OCI-LY3 (cell line): Measurements from ENCODE around the gene NEDD1.

Experiments used
- H2AFZ ChIP-seq: fragments of 200-600, 300-600 bp; shearing (Covaris generic); 2 replicates; pipeline ENCODE4 v1.6.0; 2014; ENCODE audit warnings: antibody characterized with exemption, low read depth, low read length
- H3K27ac ChIP-seq: fragments of 200-600, 300-600 bp; sonication (generic); 2 replicates; pipeline ENCODE4 v1.5.1; 2014; ENCODE audit warnings: mild to moderate bottlenecking, low read length, moderate library complexity, mixed read lengths
- H3K27me3 ChIP-seq: fragments of 200-600, 300-600 bp; sonication (generic); 2 replicates; pipeline ENCODE4 v1.6.1; 2014; ENCODE audit warnings: low read depth, low read length, mixed read lengths
- H3K36me3 ChIP-seq: fragments of 200-600, 300-600 bp; sonication (generic); replicated peaks from 2 replicates; pipeline ENCODE3; 2014; ENCODE audit warnings: low read depth, low read length, mixed read lengths
- H3K4me1 ChIP-seq: fragments of 300-600, 200-600 bp; sonication (generic); 2 replicates; pipeline ENCODE4 v1.6.1; 2014; ENCODE audit warnings: low read length, mixed read lengths
- H3K4me2 ChIP-seq: fragments of 200-600, 300-600 bp; sonication (generic); 2 replicates; pipeline ENCODE4 v1.6.1; 2014; ENCODE audit warnings: low read length, mixed read lengths
- H3K4me3 ChIP-seq: fragments of 300-600, 200-600 bp; sonication (generic); 2 replicates; pipeline ENCODE4 v1.5.1; 2014; ENCODE audit warnings: antibody characterized with exemption, mild to moderate bottlenecking, low read length, moderate library complexity
- H3K79me2 ChIP-seq: fragments of 300-600, 200-600 bp; shearing (Covaris generic); 2 replicates; pipeline ENCODE4 v1.6.1; 2014; ENCODE audit warnings: mild to moderate bottlenecking, low read length, mixed read lengths
- H3K9ac ChIP-seq: fragments of 300-600, 200-600 bp; shearing (Covaris generic); 2 replicates; pipeline ENCODE4 v1.6.0; 2014; ENCODE audit warnings: mild to moderate bottlenecking, low read length, moderate library complexity
- H3K9me3 ChIP-seq: fragments of 200-600, 300-600 bp; shearing (Covaris generic); 2 replicates; pipeline ENCODE4 v1.6.1; 2014; ENCODE audit warnings: low read length, mixed read lengths; ENCODE audit not compliant: insufficient read depth
- H4K20me1 ChIP-seq: fragments of 200-600, 300-600 bp; sonication (generic); 2 replicates; pipeline ENCODE4 v1.6.1; 2016; ENCODE audit warnings: low read length, mixed read lengths; ENCODE audit not compliant: insufficient read depth
- CTCF ChIP-seq: fragments of 200-600, 300-600 bp; sonication (generic); IDR thresholded peaks from 2 replicates; pipeline ENCODE4 v1.5.1; 2014; ENCODE audit warnings: antibody characterized with exemption, low read length, low read depth
- EZH2phosphoT487 ChIP-seq: fragments of 200-600 bp; shearing (Covaris generic); IDR thresholded peaks from 2 replicates; pipeline ENCODE4 v1.6.1; 2018; ENCODE audit warnings: antibody characterized with exemption, mixed run types, low read depth

NEDD1 gene

GRCh38 chr12:96912943-96913342 is 5.9 kb downstream of the NEDD1 start:
- Histone ChIP-seq H3K4me1 (peaks cover 15% of the 10 kb centered on the region), H3K27ac (no peak overlapping the region), H3K79me2 (peaks cover 70% of the 10 kb centered on the region), H2AFZ (no peak overlapping the region), H3K9ac (no peak overlapping the region), H3K4me2 (no peak overlapping the region), H4K20me1 (peaks cover 4% of the 10 kb centered on the region; the same call in 1 of the 2 replicates), H3K4me3 (no peak overlapping the region), H3K27me3 (no peaks in the 10 kb centered on the region), H3K36me3 (peaks cover 36% of the 10 kb centered on the region), H3K9me3 (no peaks in the 10 kb centered on the region)
- TF ChIP-seq EZH2phosphoT487 (no peak), CTCF (no peak)

DNA sequence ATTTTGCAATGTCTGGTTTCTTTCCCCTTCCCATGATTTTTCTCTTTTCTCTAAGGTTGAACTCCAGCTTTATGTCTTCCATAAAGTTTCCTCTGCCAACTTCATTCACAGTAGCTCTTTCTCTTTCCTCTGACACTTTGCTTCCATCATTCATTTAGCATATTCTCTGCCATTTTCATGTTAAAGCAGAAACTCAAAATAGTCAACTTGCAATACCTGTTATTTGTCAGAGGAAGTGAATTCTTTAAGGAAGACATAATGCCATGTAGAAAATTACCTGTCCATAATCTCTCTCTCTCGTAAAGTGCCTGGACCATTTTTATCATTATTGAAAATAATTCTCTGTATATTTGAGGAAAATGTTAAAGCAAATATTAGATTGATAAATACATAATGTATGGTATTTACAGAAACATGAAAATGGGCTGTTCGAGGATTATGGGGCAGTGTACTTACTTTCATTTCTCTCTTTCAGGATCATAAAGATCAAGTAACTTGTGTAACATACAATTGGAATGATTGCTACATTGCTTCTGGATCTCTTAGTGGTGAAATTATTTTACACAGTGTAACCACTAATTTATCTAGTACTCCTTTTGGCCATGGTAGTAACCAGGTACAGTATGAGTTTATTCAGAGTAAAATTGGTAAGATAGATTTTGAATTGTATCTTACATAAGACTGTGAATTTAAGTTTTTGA is 12.6 kb downstream of the NEDD1 start:
- Histone ChIP-seq H3K9me3 (no peaks in the 10 kb centered on the region), H3K4me2 (no peak overlapping the region), H2AFZ (no peak overlapping the region), H3K9ac (no peak overlapping the region), H3K4me3 (no peak overlapping the region), H3K27me3 (no peaks in the 10 kb centered on the region), H3K79me2 (peaks cover 26% of the 10 kb centered on the region), H3K4me1 (peaks cover 10% of the 10 kb centered on the region), H4K20me1 (no peaks in the 10 kb centered on the region), H3K36me3 (peaks cover 31% of the 10 kb centered on the region), H3K27ac (no peak overlapping the region)
- TF ChIP-seq EZH2phosphoT487 (no peak), CTCF (no peak)

- no peak for TF ChIP-seq EZH2phosphoT487
- TF ChIP-seq CTCF: no peak
- no peaks in the 10 kb centered on the region for H3K27me3 ChIP-seq
- no peak overlapping the region for H3K4me3 ChIP-seq
- H3K4me1 ChIP-seq: peaks cover 8% of the 10 kb centered on the region
- H3K36me3 ChIP-seq: peaks cover 49% of the 10 kb centered on the region
- no peaks in the 10 kb centered on the region for H4K20me1 ChIP-seq
- no peak overlapping the region for H3K27ac ChIP-seq
- no peak overlapping the region for H3K9ac ChIP-seq
- no peak overlapping the region for H3K4me2 ChIP-seq
- H3K79me2 ChIP-seq: no peaks in the 10 kb centered on the region
- no peak overlapping the region for H2AFZ ChIP-seq
- no peaks in the 10 kb centered on the region for H3K9me3 ChIP-seq
Observed at GRCh38 chr12:96948782-96949181, 41.7 kb downstream of the NEDD1 start.

GRCh38 chr12:96979532-96979931 is 72.5 kb downstream of the NEDD1 start:
- Histone ChIP-seq H4K20me1 (no peaks in the 10 kb centered on the region), H3K9ac (no peak overlapping the region), H2AFZ (no peak overlapping the region), H3K27ac (no peak overlapping the region), H3K4me3 (no peak overlapping the region), H3K36me3 (no peaks in the 10 kb centered on the region), H3K4me2 (no peak overlapping the region), H3K27me3 (no peaks in the 10 kb centered on the region), H3K4me1 (no peaks in the 10 kb centered on the region), H3K9me3 (no peaks in the 10 kb centered on the region), H3K79me2 (no peaks in the 10 kb centered on the region)
- no peak for TF ChIP-seq CTCF
